NCI-H1048 (cell line): ENCODE measurements around the gene HMGN1.
A peak's percentile ranks its signal among the peaks of the same experiment; 100 is the strongest.

Experiments
- DNase-seq: peaks from one replicate; lab custom pipeline; 2025; lab: John Stamatoyannopoulos, UW

Gene HMGN1

GRCh38 chr21:39330001-39330400 is 18.9 kb downstream of the HMGN1 start:
- no peak for DNase-seq

GRCh38 chr21:39327727-39328126 is 21.2 kb downstream of the HMGN1 start:
- DNase-seq: no peak

- no peak for DNase-seq
These were observed 22.1 kb downstream of the HMGN1 start for GRCh38 chr21:39326607-39327307.

- DNase-seq: no peak
These were observed 23.4 kb downstream of the HMGN1 start for GRCh38 chr21:39325458-39325857.

GRCh38 chr21:39321424-39321823 is 27.5 kb downstream of the HMGN1 start:
- no peak for DNase-seq

- DNase-seq: no peak
These were observed 29.0 kb downstream of the HMGN1 start for GRCh38 chr21:39319814-39320332.

GRCh38 chr21:39319251-39319756 is 29.6 kb downstream of the HMGN1 start:
- DNase-seq: no peak

- DNase-seq: no peak
These were observed 30.6 kb downstream of the HMGN1 start for GRCh38 chr21:39318091-39318959.

- DNase-seq: no peak
These were observed 31.5 kb downstream of the HMGN1 start for GRCh38 chr21:39317134-39318090.

GRCh38 chr21:39316729-39317128 is 32.2 kb downstream of the HMGN1 start:
- no peak for DNase-seq

- no peak for DNase-seq
These were observed 33.1 kb downstream of the HMGN1 start for GRCh38 chr21:39315603-39316445.

- DNase-seq: no peak
These were observed 34.5 kb downstream of the HMGN1 start for GRCh38 chr21:39314143-39315027.

- peak; percentile 76 for DNase-seq
These were observed 35.2 kb downstream of the HMGN1 start, which contains the start of gene BRWD1 for GRCh38 chr21:39313571-39314142. TSS of gene BRWD1 (minus strand) at chr21:39313632. CDS start at chr21:39313491, 141 bp downstream.

GRCh38 chr21:39313042-39313570 is 35.8 kb downstream of the HMGN1 start:
- DNase-seq: no peak

GRCh38 chr21:39312112-39313041 is 36.5 kb downstream of the HMGN1 start:
- peak; percentile 71 for DNase-seq

GRCh38 chr21:39311164-39311563 is 37.7 kb downstream of the HMGN1 start:
- no peak for DNase-seq

GRCh38 chr21:39307466-39307865 is 41.4 kb downstream of the HMGN1 start:
- no peak for DNase-seq

GRCh38 chr21:39300587-39300986 is 48.3 kb downstream of the HMGN1 start:
- DNase-seq: no peak
